H1 (cell line): ENCODE results near the gene LRP3. TPM values are rescaled to one million over a fixed set of nuclear protein-coding genes. Genes with fewer than 3 reads are reported as not detected.

Experiments
- CTCF ChIA-PET: fragments of 300-600 bp; sonication (Branson Sonifier 250); formaldehyde crosslinking; loops from one replicate; lab custom pipeline; 2021; ENCODE audit not compliant: partially characterized antibody; lab: Charles Lee
- POLR2A ChIA-PET: fragments of 300-600 bp; sonication (Branson Sonifier 250); formaldehyde crosslinking; loops from one replicate; lab custom pipeline; 2021; ENCODE audit warnings: inconsistent platforms; ENCODE audit not compliant: partially characterized antibody; lab: Charles Lee
- DNase-seq, 2 experiments: peaks; one replicate each; pipeline versions ENCODE4 v3.0.0 to v3.0.0-alpha.2; 2010 to 2022; ENCODE audit warnings: low spot score in 2 of 2, low read depth in 1 of 2, mixed read lengths in 1 of 2
- FAIRE-seq: peaks from 2 replicates; lab custom pipeline; 2011; peaks lifted over from hg19 to GRCh38; lab: Jason Lieb, UNC
- H2AFZ ChIP-seq: 2 replicates; pipeline ENCODE4 v1.8.1; 2012; ENCODE audit warnings: low read length, inconsistent platforms
- H2AK5ac ChIP-seq: 2 replicates; pipeline ENCODE4 v1.6.1; 2013; ENCODE audit warnings: low read depth, low read length
- H2BK120ac ChIP-seq: replicated peaks from 2 replicates; pipeline ENCODE3; 2013; ENCODE audit warnings: low read depth, low read length, inconsistent platforms
- H2BK12ac ChIP-seq: 2 replicates; pipeline ENCODE4 v1.6.1; 2013; ENCODE audit warnings: low read depth, low read length
- H2BK15ac ChIP-seq: 2 replicates; pipeline ENCODE4 v1.6.1; 2013; ENCODE audit warnings: low read length
- H2BK20ac ChIP-seq: 2 replicates; pipeline ENCODE4 v1.6.1; 2013; ENCODE audit warnings: low read length
- H2BK5ac ChIP-seq: 2 replicates; pipeline ENCODE4 v1.6.1; 2013; ENCODE audit warnings: low read depth, low read length
- H3K14ac ChIP-seq: 2 replicates; pipeline ENCODE4 v1.6.1; 2013; ENCODE audit warnings: inconsistent platforms; ENCODE audit not compliant: insufficient read length
- H3K18ac ChIP-seq: 2 replicates; pipeline ENCODE4 v1.6.1; 2013; ENCODE audit warnings: low read length; ENCODE audit errors: extremely low read depth
- H3K23ac ChIP-seq: 2 replicates; pipeline ENCODE4 v1.6.1; 2013; ENCODE audit warnings: inconsistent platforms; ENCODE audit not compliant: insufficient read length
- H3K23me2 ChIP-seq: 2 replicates; pipeline ENCODE4 v1.6.1; 2013; ENCODE audit warnings: low read depth, low read length
- H3K27ac ChIP-seq: 2 replicates; pipeline ENCODE4 v1.6.1; 2011; ENCODE audit warnings: low read depth, low read length, inconsistent platforms
- H3K27me3 ChIP-seq, 4 experiments: replicated peaks in 1 of 4; 1 replicate in 1 of 4; 2 replicates in 3 of 4; pipeline versions ENCODE4 v1.6.1 to v1.8.1; 2011 to 2013; ENCODE audit warnings: low read length in 3 of 4, mild to moderate bottlenecking in 3 of 4, inconsistent platforms in 2 of 4, mixed read lengths in 2 of 4, moderate library complexity in 1 of 4; ENCODE audit not compliant: control insufficient read depth in 3 of 4, insufficient read depth in 3 of 4; ENCODE audit errors: extremely low read depth in 1 of 4
- H3K36me3 ChIP-seq, 4 experiments: 2 replicates each; pipeline versions ENCODE4 v1.6.1 to v1.8.1; 2011 to 2013; ENCODE audit warnings: mild to moderate bottlenecking in 4 of 4, low read length in 3 of 4, moderate library complexity in 2 of 4, control low read depth in 1 of 4, inconsistent platforms in 1 of 4; ENCODE audit not compliant: insufficient read depth in 4 of 4, control insufficient read depth in 2 of 4
- H3K4ac ChIP-seq: replicated peaks from 2 replicates; pipeline ENCODE3; 2013; ENCODE audit warnings: low read length, low read depth, mixed read lengths, inconsistent platforms; ENCODE audit not compliant: insufficient read length
- H3K4me1 ChIP-seq, 4 experiments: replicated peaks in 1 of 4; 1 replicate in 1 of 4; 2 replicates in 3 of 4; pipeline versions ENCODE4 v1.6.1 to v1.8.1; 2011 to 2013; ENCODE audit warnings: low read length in 3 of 4, inconsistent platforms in 2 of 4, mixed read lengths in 1 of 4; ENCODE audit not compliant: insufficient read depth in 4 of 4, control insufficient read depth in 3 of 4
- H3K4me2 ChIP-seq, 2 experiments: 2 replicates each; pipeline versions ENCODE4 v1.6.1 to v1.8.1; 2011 to 2013; ENCODE audit warnings: low read depth in 2 of 2, low read length in 2 of 2, control low read depth in 1 of 2, inconsistent platforms in 1 of 2, mild to moderate bottlenecking in 1 of 2; ENCODE audit not compliant: insufficient read depth in 1 of 2
- H3K4me3 ChIP-seq, 4 experiments: fragments of 200-600, 300-600 bp in 1 of 4; sonication (generic), shearing (Covaris generic), sonication (Bioruptor Twin) in 1 of 4; 2 replicates each; pipeline versions ENCODE4 v1.5.1 to v1.8.1; 2011 to 2016; ENCODE audit warnings: low read length in 4 of 4, low read depth in 3 of 4, control low read depth in 2 of 4, inconsistent platforms in 2 of 4, mild to moderate bottlenecking in 2 of 4, mixed read lengths in 1 of 4, moderate library complexity in 1 of 4; ENCODE audit not compliant: insufficient read depth in 2 of 4; ENCODE audit errors: extremely low read depth in 1 of 4
- H3K56ac ChIP-seq: replicated peaks from 2 replicates; pipeline ENCODE3; 2013; ENCODE audit warnings: low read depth, mild to moderate bottlenecking, mixed read lengths, low read length, inconsistent platforms; ENCODE audit not compliant: insufficient read length
- H3K79me1 ChIP-seq: 2 replicates; pipeline ENCODE4 v1.6.1; 2013; ENCODE audit warnings: low read depth, low read length, control low read depth
- H3K79me2 ChIP-seq, 2 experiments: 2 replicates each; pipeline versions ENCODE4 v1.6.1 to v1.8.1; 2012 to 2013; ENCODE audit warnings: low read length in 2 of 2, mild to moderate bottlenecking in 2 of 2, inconsistent platforms in 1 of 2; ENCODE audit not compliant: insufficient read depth in 2 of 2, control insufficient read depth in 1 of 2
- H3K9ac ChIP-seq, 4 experiments: replicated peaks in 1 of 4; 1 replicate in 1 of 4; 2 replicates in 3 of 4; pipeline versions ENCODE4 v1.6.1 to v1.8.1; 2011 to 2013; ENCODE audit warnings: low read depth in 3 of 4, low read length in 3 of 4, control low read depth in 2 of 4, mild to moderate bottlenecking in 2 of 4, moderate library complexity in 2 of 4, inconsistent platforms in 1 of 4; ENCODE audit errors: extremely low read depth in 1 of 4
- H3K9me3 ChIP-seq, 2 experiments: 2 replicates each; pipeline versions ENCODE4 v1.6.1 to v1.8.1; 2012 to 2013; ENCODE audit warnings: mild to moderate bottlenecking in 2 of 2, moderate library complexity in 2 of 2, control low read depth in 1 of 2, inconsistent platforms in 1 of 2, low read depth in 1 of 2, low read length in 1 of 2, mixed read lengths in 1 of 2; ENCODE audit not compliant: insufficient read depth in 2 of 2
- H4K20me1 ChIP-seq, 2 experiments: replicated peaks in 1 of 2; 2 replicates each; pipeline versions ENCODE3 to v1.8.1; 2011 to 2013; ENCODE audit warnings: inconsistent platforms in 2 of 2, low read length in 2 of 2, mild to moderate bottlenecking in 1 of 2; ENCODE audit not compliant: insufficient read depth in 2 of 2, control insufficient read depth in 1 of 2
- H4K5ac ChIP-seq: 2 replicates; pipeline ENCODE4 v1.6.1; 2013; ENCODE audit warnings: low read length, low read depth, mixed read lengths, inconsistent platforms; ENCODE audit not compliant: insufficient read length
- H4K8ac ChIP-seq: 2 replicates; pipeline ENCODE4 v1.8.0; 2013; ENCODE audit warnings: mild to moderate bottlenecking, moderate library complexity, low read length, inconsistent platforms; ENCODE audit not compliant: insufficient read depth; ENCODE audit errors: extremely low read depth
- H4K91ac ChIP-seq: replicated peaks from 2 replicates; pipeline ENCODE3; 2013; ENCODE audit warnings: low read length, mixed read lengths, inconsistent platforms; ENCODE audit not compliant: insufficient read length
- ASH2L ChIP-seq: fragments of 200-600, 300-600 bp; sonication (generic); IDR thresholded peaks from one replicate; pipeline ENCODE4 v1.7.1; 2017; ENCODE audit warnings: low read length
- BACH1 ChIP-seq: IDR thresholded peaks from 2 replicates; pipeline ENCODE4 v1.6.1; 2012; ENCODE audit warnings: low read length, improper control_type of control experiment
- CEBPB ChIP-seq: IDR thresholded peaks from 2 replicates; pipeline ENCODE4 v1.6.1; 2012; ENCODE audit warnings: low read depth, low read length
- CHD1 ChIP-seq: IDR thresholded peaks from 2 replicates; pipeline ENCODE4 v1.6.1; 2012; ENCODE audit warnings: low read depth, low read length, improper control_type of control experiment
- EP300 ChIP-seq, 2 experiments: IDR thresholded peaks; 1 replicate in 1 of 2; 2 replicates in 1 of 2; pipeline ENCODE4 v1.6.1; 2011 to 2012; ENCODE audit warnings: low read depth in 2 of 2, low read length in 2 of 2, mild to moderate bottlenecking in 2 of 2, borderline replicate concordance in 1 of 2, inconsistent platforms in 1 of 2, moderate library complexity in 1 of 2
- KDM1A ChIP-seq: fragments of 200-600, 300-600 bp; sonication (generic); IDR thresholded peaks from 2 replicates; pipeline ENCODE4 v1.7.1; 2016; ENCODE audit warnings: mild to moderate bottlenecking, low read length, borderline replicate concordance
- NANOG ChIP-seq: IDR thresholded peaks from 2 replicates; pipeline ENCODE4 v1.6.1; 2011; ENCODE audit warnings: low read length, low read depth, mild to moderate bottlenecking, inconsistent platforms; ENCODE audit not compliant: insufficient read depth, poor library complexity, severe bottlenecking
- POLR2A ChIP-seq, 2 experiments: IDR thresholded peaks; 1 replicate in 1 of 2; 2 replicates in 1 of 2; pipeline ENCODE4 v1.6.1; 2011; ENCODE audit warnings: low read depth in 2 of 2, low read length in 2 of 2, mild to moderate bottlenecking in 2 of 2; ENCODE audit errors: control extremely low read depth in 1 of 2
- RBBP5 ChIP-seq: IDR thresholded peaks from 2 replicates; pipeline ENCODE4 v1.7.1; 2012; ENCODE audit warnings: low read depth, mild to moderate bottlenecking, inconsistent platforms, low read length, moderate library complexity, borderline replicate concordance
- RFX5 ChIP-seq: IDR thresholded peaks from 2 replicates; pipeline ENCODE4 v1.6.1; 2011; ENCODE audit warnings: low read depth, low read length, improper control_type of control experiment, borderline replicate concordance
- RXRA ChIP-seq: IDR thresholded peaks from 2 replicates; pipeline ENCODE4 v1.6.1; 2011; ENCODE audit warnings: low read depth, mild to moderate bottlenecking, low read length, moderate library complexity; ENCODE audit not compliant: insufficient read depth
- SIRT6 ChIP-seq: IDR thresholded peaks from one replicate; pipeline ENCODE4 v1.7.1; 2012; ENCODE audit warnings: low read length, inconsistent platforms
- TAF1 ChIP-seq: IDR thresholded peaks from 2 replicates; pipeline ENCODE4 v1.6.1; 2011; ENCODE audit warnings: mild to moderate bottlenecking, low read depth, low read length
- USF2 ChIP-seq: IDR thresholded peaks from 2 replicates; pipeline ENCODE4 v1.6.1; 2011; ENCODE audit warnings: low read length, improper control_type of control experiment
- WGBS, 2 experiments: shearing (Covaris generic) in 1 of 2; methylation state at CpG; one replicate each; pipeline versions ENCODE4 v1.1.6 to v1.1.7; 2013 to 2015; ENCODE audit warnings: low lambda C conversion rate in 2 of 2, mixed read lengths in 2 of 2, inconsistent platforms in 1 of 2, low coverage in 1 of 2, missing lambda C conversion rate in 1 of 2; ENCODE audit not compliant: insufficient replicate concordance in 2 of 2, insufficient coverage in 1 of 2, insufficient read length in 1 of 2; ENCODE audit errors: extremely low coverage in 1 of 2, missing lambda C conversion rate in 1 of 2; 5-methylcytosine and 5-hydroxymethylcytosine counted together
- polyA plus RNA-seq, 7 experiments: library from polyadenylated mRNA; depleted of rRNA in 3 of 7; stranded (reverse) in 5 of 7; unstranded in 2 of 7; fragments of >200 nt in 5 of 7; fragments of 200-250 nt in 2 of 7; gene quantifications; 1 replicate in 5 of 7; 2 replicates in 1 of 7; 4 replicates in 1 of 7; pipeline versions ENCODE4 v1.2.1 to v1.2.3, GENCODE V29; 2011 to 2013; ENCODE audit warnings: missing spikeins in 2 of 7, mixed read lengths in 2 of 7
- total RNA-seq: library from RNA; stranded (reverse); fragmentation: NEBNext Ultra II Directional; extraction: Animal tissue kit (Norgen Biotek cat#: 25700); gene quantifications from 2 replicates; pipeline ENCODE4 v1.2.1, GENCODE V29; 2021

The LRP3 gene
- total and polyA plus RNA-seq, 2 of the 8 experiments (the other 6 are each of a cell fraction or from before 2014, with no cell fraction given), result 30.3 to 33.7 TPM

GRCh38 chr19:33221638-33222037 lies 27.5 kb downstream of the LRP3 start:
- Histone ChIP-seq H4K5ac (no peak overlapping the region), H2BK20ac (no peak overlapping the region), H3K4me1 (peaks cover 0 to 9% (median 6%) of the 10 kb centered on the region in 4 experiments; a peak in 5 of 7 replicates), H3K27me3 (peaks cover 16 to 28% (median 26%) of the 10 kb centered on the region in 4 experiments), H3K79me2 (no peaks in the 10 kb centered on the region), H3K4me2 (no peak overlapping the region), H2AFZ (no peak overlapping the region), H4K91ac (no peak overlapping the region), H3K14ac (no peak overlapping the region), H3K27ac (no peak overlapping the region), H2BK12ac (no peak overlapping the region), H3K23me2 (peaks cover 13% of the 10 kb centered on the region; the same call in 1 of the 2 replicates), H2BK120ac (no peak overlapping the region), H3K4ac (no peak overlapping the region), H4K20me1 (peaks cover 0 to 6% of the 10 kb centered on the region in 2 experiments), H2BK5ac (no peak overlapping the region), H2AK5ac (no peak overlapping the region), H2BK15ac (no peak overlapping the region), H3K18ac (no peak overlapping the region), H3K23ac (no peak overlapping the region), H3K9me3 (no peaks in the 10 kb centered on the region), H3K4me3 (no peak overlapping the region), H3K79me1 (no peaks in the 10 kb centered on the region), H3K9ac (no peak overlapping the region), H3K56ac (no peak overlapping the region), H4K8ac (no peak overlapping the region), H3K36me3 (no peaks in the 10 kb centered on the region)
- ChIA-PET CTCF (interaction anchor here (1.0 to 5.3 kb wide), 7 partner anchors 12 to 195 kb away, joined by 3 to 34 read pairs (median 3); no protein-coding TSS in a partner anchor), POLR2A (interaction anchor here (0.7 to 1.5 kb wide), 2 partner anchors 46 to 153 kb away, joined by 3 to 4 read pairs; partner anchors contain the start of gene CEBPG)
- FAIRE-seq (no peak), DNase-seq (no peak)
- whole genome bisulfite sequencing, 2 experiments, result 93% methylated on average over 6 of the region's 6 CpGs; no CpG with 5 or more reads in 1 of the 2 experiments
- TF ChIP-seq NANOG (no peak), BACH1 (no peak), CEBPB (no peak), KDM1A (no peak), EP300 (IDR thresholded peaks at IDR 0.05; ENCODE audit: borderline replicate concordance in 1 of 2, low read depth in 2 of 2, low read length in 2 of 2) (no peak), RBBP5 (no peak), RFX5 (no peak), USF2 (no peak), RXRA (no peak), CHD1 (no peak), ASH2L (no peak), SIRT6 (no peak), TAF1 (no peak), POLR2A (IDR thresholded peaks at IDR 0.05; ENCODE audit: control extremely low read depth in 1 of 2, low read depth in 2 of 2, low read length in 2 of 2) (no peak)
